HCT116 (cell line): ENCODE data around the gene VAMP1.

Experiments used
- CTCF ChIP-seq, 3 experiments: fragments of 200-600 bp in 1 of 3; sonication (generic) in 1 of 3; IDR thresholded peaks in 2 of 3; conservative IDR thresholded peaks in 1 of 3; 2 replicates each; pipeline ENCODE4 v1.5.1; 2012 to 2017; ENCODE audit warnings: low read depth in 2 of 3, low read length in 2 of 3, antibody characterized with exemption in 1 of 3, borderline replicate concordance in 1 of 3, control low read depth in 1 of 3, mild to moderate bottlenecking in 1 of 3, mixed read lengths in 1 of 3, mixed run types in 1 of 3, moderate library complexity in 1 of 3; ENCODE audit not compliant: insufficient read depth in 1 of 3
- EZH2 ChIP-seq: fragments of 200-600 bp; sonication (generic); IDR thresholded peaks from 2 replicates; pipeline ENCODE4 v1.6.1; 2017; ENCODE audit warnings: antibody characterized with exemption, mixed run types
- FOSL1 ChIP-seq: IDR thresholded peaks from 2 replicates; pipeline ENCODE4 v1.6.1; 2012; ENCODE audit warnings: low read depth
- POLR2A ChIP-seq: IDR thresholded peaks from 2 replicates; pipeline ENCODE4 v1.7.0; 2011; ENCODE audit warnings: borderline replicate concordance; ENCODE audit not compliant: insufficient read depth, insufficient read length; ENCODE audit errors: extremely low read depth
- SP1 ChIP-seq: IDR thresholded peaks from 2 replicates; pipeline ENCODE4 v1.6.1; 2012; ENCODE audit warnings: low read depth

DNA sequence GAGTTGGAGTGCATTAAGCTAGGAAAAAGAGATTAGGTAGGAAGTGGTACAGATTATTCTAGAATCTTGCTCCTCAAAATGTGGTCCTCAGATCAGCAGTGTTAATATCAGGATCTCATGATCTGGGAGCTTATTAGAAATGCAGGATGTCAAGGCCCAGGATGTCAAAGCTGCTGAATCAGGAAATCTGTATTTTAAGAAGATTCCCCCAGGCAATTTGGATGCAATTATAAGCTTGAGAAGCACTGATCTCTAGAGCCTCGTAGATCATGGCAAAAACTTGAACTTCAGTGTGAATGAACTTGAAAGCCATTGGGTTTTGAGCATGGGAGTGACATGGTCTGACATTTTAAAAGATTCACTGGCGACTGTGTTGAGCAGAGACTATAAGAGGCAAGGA is 30.0 kb upstream of the VAMP1 start:
- TF ChIP-seq POLR2A (no peak), SP1 (no peak), CTCF (IDR thresholded peaks at IDR 0.05 in 2 of 3, conservative IDR thresholded peaks at IDR 0.05 in 1 of 3; ENCODE audit: borderline replicate concordance in 1 of 3, insufficient read depth in 1 of 3, low read depth in 2 of 3, low read length in 2 of 3) (no peak), EZH2 (no peak), FOSL1 (no peak)
